Kidney (tissue), 14 donors: Measurements from ENCODE around the gene ZBTB14. TPM values are rescaled to one million over a fixed set of nuclear protein-coding genes. Genes with fewer than 3 reads are reported as not detected.

Experiments
- DNase-seq, 5 donors: peaks; one replicate each; pipeline ENCODE4 v3.0.0-alpha.2; 2013 to 2020
- FAIRE-seq: peaks from 2 replicates; lab custom pipeline; 2012; peaks lifted over from hg19 to GRCh38; lab: Jason Lieb, UNC
- H3K27ac ChIP-seq, 2 donors: one replicate each; pipeline ENCODE4 v1.7.0; 2013; ENCODE audit warnings: low read depth in 2 of 2, low read length in 2 of 2, inconsistent platforms in 1 of 2
- H3K27me3 ChIP-seq: one replicate; pipeline ENCODE4 v1.7.1; 2013; ENCODE audit warnings: low read length, inconsistent platforms; ENCODE audit not compliant: control insufficient read depth, insufficient read depth
- H3K36me3 ChIP-seq, 3 donors: one replicate each; pipeline versions ENCODE4 v1.7.0 to v1.7.1; 2013; ENCODE audit warnings: low read length in 3 of 3, control low read depth in 1 of 3, inconsistent platforms in 1 of 3; ENCODE audit not compliant: insufficient read depth in 3 of 3, control insufficient read depth in 2 of 3
- H3K4me1 ChIP-seq, 3 donors: one replicate each; pipeline versions ENCODE4 v1.7.0 to v1.7.1; 2013; ENCODE audit warnings: low read length in 3 of 3, inconsistent platforms in 1 of 3, low read depth in 1 of 3; ENCODE audit not compliant: control insufficient read depth in 2 of 3, insufficient read depth in 2 of 3
- H3K4me3 ChIP-seq, 3 donors: one replicate each; pipeline versions ENCODE4 v1.7.0 to v1.8.1; 2013; ENCODE audit warnings: low read length in 3 of 3, control low read depth in 1 of 3, inconsistent platforms in 1 of 3
- H3K9ac ChIP-seq, 3 donors: one replicate each; pipeline versions ENCODE4 v1.7.0 to v1.7.1; 2013; ENCODE audit warnings: low read length in 3 of 3, control low read depth in 1 of 3, inconsistent platforms in 1 of 3
- H3K9me3 ChIP-seq, 3 donors: one replicate each; pipeline versions ENCODE4 v1.7.0 to v1.7.1; 2013; ENCODE audit warnings: low read length in 3 of 3, control low read depth in 1 of 3, inconsistent platforms in 1 of 3; ENCODE audit not compliant: control insufficient read depth in 2 of 3, insufficient read depth in 1 of 3
- intact Hi-C: fragments of 100-400 bp; cut with DNase I; formaldehyde crosslinking; loops from one replicate; pipeline ENCODE4 v1.11.1; 2022
- polyA plus RNA-seq: library from polyadenylated mRNA; stranded (reverse); fragments of 350-450 nt; fragmentation: Illumina TruSeq; extraction: RNeasy Lipid Tissue Mini Kit (QIAGEN cat#74804); gene quantifications from one replicate; pipeline ENCODE4 v1.2.3, GENCODE V29; 2014; ENCODE audit warnings: low read depth, low replicate concordance; ENCODE audit not compliant: insufficient read depth
- total RNA-seq: library from RNA; stranded (reverse); fragmentation: NEBNext Ultra II Directional; extraction: Animal tissue kit (Norgen Biotek cat#: 25700); gene quantifications from one replicate; pipeline ENCODE4 v1.2.1, GENCODE V29; 2021
- TF ChIP-seq, protein P1 (sequence below): IDR thresholded peaks from 3 replicates; pipeline ENCODE4 v1.5.1; 2012; ENCODE audit warnings: mild to moderate bottlenecking, moderate library complexity, borderline replicate concordance; ENCODE audit not compliant: insufficient read depth; ENCODE audit errors: extremely low read depth
- donor health status: control.
- donor health status: control.
- donor health status: control.
- donor health status: control.
- donor health status: control.
- donor health status: DM: yes; HTN: yes; CAD: no.
- donor health status: Normal renal cell carcinoma (clear cell type).

The ZBTB14 gene
- total and polyA plus RNA-seq, 2 donors from 2014 or later: 6.7 to 17.5 TPM

GRCh38 chr18:5284808-5285207, 10.7 kb downstream of the ZBTB14 start:
- Histone ChIP-seq H3K4me3 (no peak overlapping the region), H3K36me3 (no peaks in the 10 kb centered on the region), H3K27ac (no peak overlapping the region), H3K9me3 (no peaks in the 10 kb centered on the region), H3K27me3 (no peaks in the 10 kb centered on the region), H3K9ac (no peak overlapping the region), H3K4me1 (no peaks in the 10 kb centered on the region)
- intact Hi-C loops: no loop called here
- FAIRE-seq (no peak), DNase-seq (no peak)
- TF ChIP-seq, protein P1, sequence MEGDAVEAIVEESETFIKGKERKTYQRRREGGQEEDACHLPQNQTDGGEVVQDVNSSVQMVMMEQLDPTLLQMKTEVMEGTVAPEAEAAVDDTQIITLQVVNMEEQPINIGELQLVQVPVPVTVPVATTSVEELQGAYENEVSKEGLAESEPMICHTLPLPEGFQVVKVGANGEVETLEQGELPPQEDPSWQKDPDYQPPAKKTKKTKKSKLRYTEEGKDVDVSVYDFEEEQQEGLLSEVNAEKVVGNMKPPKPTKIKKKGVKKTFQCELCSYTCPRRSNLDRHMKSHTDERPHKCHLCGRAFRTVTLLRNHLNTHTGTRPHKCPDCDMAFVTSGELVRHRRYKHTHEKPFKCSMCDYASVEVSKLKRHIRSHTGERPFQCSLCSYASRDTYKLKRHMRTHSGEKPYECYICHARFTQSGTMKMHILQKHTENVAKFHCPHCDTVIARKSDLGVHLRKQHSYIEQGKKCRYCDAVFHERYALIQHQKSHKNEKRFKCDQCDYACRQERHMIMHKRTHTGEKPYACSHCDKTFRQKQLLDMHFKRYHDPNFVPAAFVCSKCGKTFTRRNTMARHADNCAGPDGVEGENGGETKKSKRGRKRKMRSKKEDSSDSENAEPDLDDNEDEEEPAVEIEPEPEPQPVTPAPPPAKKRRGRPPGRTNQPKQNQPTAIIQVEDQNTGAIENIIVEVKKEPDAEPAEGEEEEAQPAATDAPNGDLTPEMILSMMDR: no peak

DNA sequence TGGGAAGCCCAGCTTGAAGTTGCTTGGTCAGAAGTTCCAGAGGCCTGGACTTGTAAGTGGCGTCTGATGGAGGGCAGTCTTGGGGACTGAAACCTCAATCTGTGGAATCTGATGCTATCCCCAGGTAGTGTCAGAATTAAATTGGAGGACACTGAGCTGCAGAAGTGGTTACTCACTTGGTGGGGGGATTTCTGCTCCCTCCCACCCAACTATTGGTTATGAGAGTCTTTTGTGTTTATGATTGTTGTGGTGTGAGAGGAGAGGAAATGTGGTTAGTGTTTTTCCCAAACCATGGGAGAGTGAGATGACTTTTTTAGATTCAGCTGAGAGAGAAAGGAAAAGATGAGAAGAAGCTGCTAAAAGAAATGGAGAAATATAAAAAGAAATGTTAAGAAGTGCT, 12.8 kb downstream of the ZBTB14 start:
- DNase-seq (no peak), FAIRE-seq (no peak)
- Histone ChIP-seq H3K4me3 (no peak overlapping the region), H3K9ac (no peak overlapping the region), H3K4me1 (no peaks in the 10 kb centered on the region), H3K27ac (no peak overlapping the region), H3K36me3 (no peaks in the 10 kb centered on the region), H3K27me3 (no peaks in the 10 kb centered on the region), H3K9me3 (no peaks in the 10 kb centered on the region)
- TF ChIP-seq, protein P1: no peak
- intact Hi-C loops: no loop called here

DNA sequence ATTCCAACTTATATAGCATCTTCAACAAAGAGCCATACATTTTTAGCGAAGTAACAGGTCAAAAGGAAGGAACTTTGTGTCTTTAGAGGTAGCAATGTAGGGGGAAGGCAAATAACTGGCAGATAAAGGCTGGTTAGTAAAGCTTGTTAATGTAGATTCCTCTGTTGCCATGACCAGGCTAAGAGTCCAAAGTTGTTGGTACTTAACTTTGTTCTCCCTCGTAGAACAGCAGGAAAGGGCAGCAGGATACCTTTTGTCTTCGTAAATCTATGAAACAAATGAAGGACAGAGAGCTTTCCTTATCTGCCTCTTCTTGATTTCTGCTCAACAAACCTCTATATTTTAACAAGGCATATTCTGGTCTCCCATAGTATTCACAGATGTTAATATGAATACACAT, 18.6 kb downstream of the ZBTB14 start:
- H3K27me3 ChIP-seq: no peaks in the 10 kb centered on the region
- no peaks in the 10 kb centered on the region for H3K36me3 ChIP-seq
- H3K9me3 ChIP-seq: no peaks in the 10 kb centered on the region
- H3K27ac ChIP-seq: no peak overlapping the region
- H3K4me1 ChIP-seq: no peaks in the 10 kb centered on the region
- intact Hi-C loops: no loop called here
- no peak overlapping the region for H3K4me3 ChIP-seq
- FAIRE-seq (no peak), DNase-seq (no peak)
- no peak overlapping the region for H3K9ac ChIP-seq
- TF ChIP-seq, protein P1: no peak

- intact Hi-C loops: no loop called here
- Histone ChIP-seq H3K9ac (no peak overlapping the region), H3K27me3 (no peaks in the 10 kb centered on the region), H3K4me1 (no peaks in the 10 kb centered on the region), H3K9me3 (no peaks in the 10 kb centered on the region), H3K4me3 (no peak overlapping the region), H3K36me3 (no peaks in the 10 kb centered on the region), H3K27ac (no peak overlapping the region)
- no peak for FAIRE-seq
- TF ChIP-seq, protein P1: no peak
- DNase-seq: no peak
Measured at GRCh38 chr18:5275872-5276271, 19.7 kb downstream of the ZBTB14 start.
